ENCODE measurements around the gene ANKRD55. TPM values are rescaled to one million over a fixed set of nuclear protein-coding genes. Genes with fewer than 3 reads are reported as not detected.

Gene ANKRD55
- total RNA-seq, 3 donors from 2014 or later (not counting 1 experiment from before 2014, with no cell fraction given): 0.88 TPM; not detected in 2

DNA sequence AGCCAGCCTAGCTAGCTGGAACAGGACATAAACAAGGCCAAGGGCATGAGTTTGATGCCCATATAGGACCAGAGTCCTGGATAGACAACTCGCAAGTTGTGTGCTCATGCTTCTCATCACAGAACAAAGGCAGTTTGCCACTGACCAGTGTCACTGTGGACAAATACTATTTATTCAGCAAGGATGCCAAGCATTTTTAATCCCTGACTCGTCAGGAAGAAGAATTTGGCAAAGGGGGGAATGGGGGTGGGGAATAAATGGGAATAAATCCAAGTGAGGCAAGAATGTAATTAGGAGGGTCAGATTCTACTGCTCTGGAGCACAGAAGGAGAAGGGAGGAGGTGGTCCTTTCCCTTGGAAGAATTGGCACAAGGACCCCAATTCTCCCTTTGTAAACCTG, 46.8 kb upstream of the ANKRD55 start:
- Histone ChIP-seq H3K4me3 (ENCODE audit: low read length) (no peak overlapping the region), H3K4me1 (ENCODE audit: control insufficient read depth, insufficient read depth, low read length) (no peaks in the 10 kb centered on the region), H3K27ac (ENCODE audit: low read length) (no peak overlapping the region), H3K36me3 (ENCODE audit: control insufficient read depth, insufficient read depth, low read length) (no peaks in the 10 kb centered on the region), H3K9me3 (ENCODE audit: control insufficient read depth, insufficient read depth, low read length) (no peaks in the 10 kb centered on the region), H3K27me3 (ENCODE audit: control insufficient read depth, insufficient read depth, low read length) (no peaks in the 10 kb centered on the region)
- H3K9me3 Mint-ChIP-seq: no peaks in the 10 kb centered on the region
- H3K4me3 Mint-ChIP-seq: no peak overlapping the region
- no peaks in the 10 kb centered on the region for H3K4me1 Mint-ChIP-seq
- H3K27ac Mint-ChIP-seq: no peak overlapping the region
- intact Hi-C loops (cut with micrococcal nuclease): no loop called here
- no peak for DNase-seq
- no peaks in the 10 kb centered on the region for H3K36me3 Mint-ChIP-seq
- ATAC-seq: no peak
- TF ChIP-seq, protein P1, sequence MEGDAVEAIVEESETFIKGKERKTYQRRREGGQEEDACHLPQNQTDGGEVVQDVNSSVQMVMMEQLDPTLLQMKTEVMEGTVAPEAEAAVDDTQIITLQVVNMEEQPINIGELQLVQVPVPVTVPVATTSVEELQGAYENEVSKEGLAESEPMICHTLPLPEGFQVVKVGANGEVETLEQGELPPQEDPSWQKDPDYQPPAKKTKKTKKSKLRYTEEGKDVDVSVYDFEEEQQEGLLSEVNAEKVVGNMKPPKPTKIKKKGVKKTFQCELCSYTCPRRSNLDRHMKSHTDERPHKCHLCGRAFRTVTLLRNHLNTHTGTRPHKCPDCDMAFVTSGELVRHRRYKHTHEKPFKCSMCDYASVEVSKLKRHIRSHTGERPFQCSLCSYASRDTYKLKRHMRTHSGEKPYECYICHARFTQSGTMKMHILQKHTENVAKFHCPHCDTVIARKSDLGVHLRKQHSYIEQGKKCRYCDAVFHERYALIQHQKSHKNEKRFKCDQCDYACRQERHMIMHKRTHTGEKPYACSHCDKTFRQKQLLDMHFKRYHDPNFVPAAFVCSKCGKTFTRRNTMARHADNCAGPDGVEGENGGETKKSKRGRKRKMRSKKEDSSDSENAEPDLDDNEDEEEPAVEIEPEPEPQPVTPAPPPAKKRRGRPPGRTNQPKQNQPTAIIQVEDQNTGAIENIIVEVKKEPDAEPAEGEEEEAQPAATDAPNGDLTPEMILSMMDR (IDR thresholded peaks at IDR 0.05): no peak
- WGBS (ENCODE audit: insufficient coverage): 47% methylated on average over 2 of the region's 2 CpGs
- H3K27me3 Mint-ChIP-seq (ENCODE audit: low read depth in 2 of 2): no peaks in the 10 kb centered on the region

DNA sequence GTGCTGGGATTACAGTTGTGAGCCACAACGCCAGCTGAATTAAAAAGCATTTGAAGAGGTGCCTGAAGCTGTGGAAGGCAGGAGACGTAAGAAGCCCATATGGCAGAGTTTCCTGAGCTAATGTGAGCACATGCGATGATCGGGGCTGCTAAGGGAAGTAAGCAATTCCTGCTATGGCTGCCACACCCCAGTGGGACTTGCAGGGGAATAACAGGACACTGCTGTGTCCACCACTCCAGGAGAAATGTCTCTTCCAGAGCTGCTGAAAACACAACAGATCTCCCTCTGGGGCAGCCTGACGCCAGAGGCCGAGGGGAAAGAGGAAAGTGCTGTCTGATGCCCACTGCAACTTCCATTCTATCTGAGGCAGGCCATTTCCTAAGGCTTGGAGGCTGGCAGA, 46.2 kb upstream of the ANKRD55 start:
- H3K9me3 Mint-ChIP-seq: no peaks in the 10 kb centered on the region
- H3K27ac Mint-ChIP-seq: no peak overlapping the region
- Histone ChIP-seq H3K4me1 (ENCODE audit: control insufficient read depth, insufficient read depth, low read length) (no peaks in the 10 kb centered on the region), H3K27ac (ENCODE audit: low read length) (no peak overlapping the region), H3K9me3 (ENCODE audit: control insufficient read depth, insufficient read depth, low read length) (no peaks in the 10 kb centered on the region), H3K36me3 (ENCODE audit: control insufficient read depth, insufficient read depth, low read length) (no peaks in the 10 kb centered on the region), H3K27me3 (ENCODE audit: control insufficient read depth, insufficient read depth, low read length) (no peaks in the 10 kb centered on the region), H3K4me3 (ENCODE audit: low read length) (no peak overlapping the region)
- TF ChIP-seq, protein P1 (IDR thresholded peaks at IDR 0.05): no peak
- no peak for DNase-seq
- H3K27me3 Mint-ChIP-seq (ENCODE audit: low read depth in 2 of 2): no peaks in the 10 kb centered on the region
- intact Hi-C loops (cut with micrococcal nuclease): no loop called here
- H3K36me3 Mint-ChIP-seq: no peaks in the 10 kb centered on the region
- H3K4me3 Mint-ChIP-seq: no peak overlapping the region
- WGBS (ENCODE audit: insufficient coverage): 82% methylated on average over 6 of the region's 6 CpGs
- no peaks in the 10 kb centered on the region for H3K4me1 Mint-ChIP-seq
- no peak for ATAC-seq

DNA sequence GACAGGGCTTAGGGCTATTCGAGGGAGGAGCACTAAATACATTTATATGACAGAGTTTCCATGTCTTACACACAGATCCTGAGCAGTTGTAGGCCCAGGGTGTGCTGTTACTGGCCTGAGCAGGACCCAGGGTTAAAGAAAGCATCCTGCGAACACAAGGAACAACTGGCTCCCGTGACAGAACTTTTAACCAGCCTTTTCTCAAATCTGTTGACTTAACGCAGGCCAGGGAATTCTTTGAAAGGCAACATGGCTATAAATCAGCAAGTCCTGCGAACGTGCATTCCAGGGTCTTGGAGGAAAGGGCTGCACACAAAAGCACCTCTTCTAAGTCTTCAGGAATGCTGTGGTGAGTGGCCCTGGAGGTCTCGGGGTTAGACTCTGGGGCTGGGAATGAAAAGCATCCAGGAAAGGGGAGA, 45.2 kb upstream of the ANKRD55 start:
- DNase-seq (no peak), ATAC-seq (no peak)
- Mint-ChIP-seq H3K4me1 (no peaks in the 10 kb centered on the region), H3K27ac (no peak overlapping the region), H3K27me3 (ENCODE audit: low read depth in 2 of 2) (no peaks in the 10 kb centered on the region), H3K36me3 (no peaks in the 10 kb centered on the region), H3K9me3 (no peaks in the 10 kb centered on the region), H3K4me3 (no peak overlapping the region)
- no peaks in the 10 kb centered on the region for H3K36me3 ChIP-seq (ENCODE audit: control insufficient read depth, insufficient read depth, low read length)
- no peak overlapping the region for H3K4me3 ChIP-seq (ENCODE audit: low read length)
- WGBS (ENCODE audit: insufficient coverage): 91% methylated on average over 7 of the region's 7 CpGs
- H3K27me3 ChIP-seq (ENCODE audit: control insufficient read depth, insufficient read depth, low read length): no peaks in the 10 kb centered on the region
- intact Hi-C loops (cut with micrococcal nuclease): no loop called here
- H3K27ac ChIP-seq (ENCODE audit: low read length): no peak overlapping the region
- no peaks in the 10 kb centered on the region for H3K4me1 ChIP-seq (ENCODE audit: control insufficient read depth, insufficient read depth, low read length)
- no peaks in the 10 kb centered on the region for H3K9me3 ChIP-seq (ENCODE audit: control insufficient read depth, insufficient read depth, low read length)
- TF ChIP-seq, protein P1 (IDR thresholded peaks at IDR 0.05): no peak

DNA sequence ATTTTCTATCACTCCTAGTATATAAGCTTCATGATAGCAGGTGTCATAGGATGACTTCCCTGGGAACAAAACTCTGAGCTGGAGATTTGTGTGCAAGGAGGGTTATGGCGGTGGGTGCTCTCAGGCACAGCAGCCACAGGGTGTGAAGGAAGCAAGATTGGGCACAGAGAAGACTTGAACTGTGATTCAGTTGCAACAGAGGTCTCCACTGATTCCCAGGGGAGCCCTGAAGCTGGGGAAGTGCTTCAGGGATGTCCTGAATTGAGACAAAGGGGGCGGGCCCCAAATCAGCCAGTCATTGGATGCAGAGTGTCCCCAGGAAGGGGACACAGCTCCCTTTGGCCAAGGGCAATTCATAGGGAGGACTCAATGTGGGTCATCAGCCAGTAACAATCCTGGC, 44.4 kb upstream of the ANKRD55 start:
- Mint-ChIP-seq H3K27ac (no peak overlapping the region), H3K9me3 (no peaks in the 10 kb centered on the region)

More for the DNA sequence above, 44.4 kb upstream of the ANKRD55 start:
- Mint-ChIP-seq H3K27me3 (ENCODE audit: low read depth in 2 of 2) (no peaks in the 10 kb centered on the region), H3K36me3 (no peaks in the 10 kb centered on the region), H3K4me1 (no peaks in the 10 kb centered on the region), H3K4me3 (no peak overlapping the region)
- H3K27me3 ChIP-seq (ENCODE audit: control insufficient read depth, insufficient read depth, low read length): no peaks in the 10 kb centered on the region
- no peak overlapping the region for H3K27ac ChIP-seq (ENCODE audit: low read length)
- intact Hi-C loops (cut with micrococcal nuclease): no loop called here
- H3K4me1 ChIP-seq (ENCODE audit: control insufficient read depth, insufficient read depth, low read length): no peaks in the 10 kb centered on the region
- TF ChIP-seq, protein P1 (IDR thresholded peaks at IDR 0.05): no peak
- DNase-seq: no peak
- WGBS (ENCODE audit: insufficient coverage): 65% methylated on average over 2 of the region's 2 CpGs
- ATAC-seq: no peak
- no peaks in the 10 kb centered on the region for H3K9me3 ChIP-seq (ENCODE audit: control insufficient read depth, insufficient read depth, low read length)
- no peaks in the 10 kb centered on the region for H3K36me3 ChIP-seq (ENCODE audit: control insufficient read depth, insufficient read depth, low read length)
- H3K4me3 ChIP-seq (ENCODE audit: low read length): no peak overlapping the region
